ENCODE data around the gene ARHGAP24.

Gene ARHGAP24

DNA sequence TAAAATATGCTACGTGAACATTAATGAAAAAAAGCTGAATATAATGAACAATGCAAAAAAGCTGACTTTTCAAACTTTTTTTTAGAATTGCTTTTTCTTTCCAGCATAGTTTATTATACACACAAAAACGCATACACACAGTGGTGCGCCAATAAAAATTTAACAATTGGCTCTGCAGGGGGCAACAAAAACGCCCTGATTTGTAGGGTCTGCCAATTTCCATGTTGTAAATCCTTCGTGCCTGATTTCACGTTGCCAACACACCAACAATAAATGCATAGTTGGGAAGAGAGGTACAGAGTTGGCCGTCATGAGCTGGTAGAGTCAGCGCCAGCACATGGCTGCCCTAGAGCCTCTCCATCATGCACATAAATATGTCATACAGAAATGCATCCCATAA lies 551.8 kb downstream of the ARHGAP24 start:
- Histone ChIP-seq H3K9ac (ENCODE audit: low read length) (no peak overlapping the region), H3K4me3 (ENCODE audit: low read length) (no peak overlapping the region), H3K27me3 (replicated peaks; ENCODE audit: insufficient read depth, low read length) (no peaks in the 10 kb centered on the region), H3K79me2 (ENCODE audit: low read length) (no peaks in the 10 kb centered on the region), H4K20me1 (ENCODE audit: insufficient read depth, low read length) (no peaks in the 10 kb centered on the region), H3F3A (ENCODE audit: insufficient read depth, low read length) (no peaks in the 10 kb centered on the region), H3K9me3 (replicated peaks; ENCODE audit: insufficient read depth, low read length) (no peaks in the 10 kb centered on the region), H3K36me3 (replicated peaks; ENCODE audit: insufficient read depth, low read length) (no peaks in the 10 kb centered on the region), H3K27ac (ENCODE audit: low read length) (no peak overlapping the region), H3K4me1 (ENCODE audit: low read length) (no peaks in the 10 kb centered on the region), H3K9me2 (replicated peaks; ENCODE audit: insufficient read depth, low read length) (no peaks in the 10 kb centered on the region), H3K4me2 (ENCODE audit: low read depth, low read length) (no peak overlapping the region), H2AFZ (ENCODE audit: low read length) (no peak overlapping the region)
- DNase-seq, result no peak
- no peak for TF ChIP-seq EZH2phosphoT487 (IDR thresholded peaks at IDR 0.05; ENCODE audit: low read length)
- TF ChIP-seq, protein P1, sequence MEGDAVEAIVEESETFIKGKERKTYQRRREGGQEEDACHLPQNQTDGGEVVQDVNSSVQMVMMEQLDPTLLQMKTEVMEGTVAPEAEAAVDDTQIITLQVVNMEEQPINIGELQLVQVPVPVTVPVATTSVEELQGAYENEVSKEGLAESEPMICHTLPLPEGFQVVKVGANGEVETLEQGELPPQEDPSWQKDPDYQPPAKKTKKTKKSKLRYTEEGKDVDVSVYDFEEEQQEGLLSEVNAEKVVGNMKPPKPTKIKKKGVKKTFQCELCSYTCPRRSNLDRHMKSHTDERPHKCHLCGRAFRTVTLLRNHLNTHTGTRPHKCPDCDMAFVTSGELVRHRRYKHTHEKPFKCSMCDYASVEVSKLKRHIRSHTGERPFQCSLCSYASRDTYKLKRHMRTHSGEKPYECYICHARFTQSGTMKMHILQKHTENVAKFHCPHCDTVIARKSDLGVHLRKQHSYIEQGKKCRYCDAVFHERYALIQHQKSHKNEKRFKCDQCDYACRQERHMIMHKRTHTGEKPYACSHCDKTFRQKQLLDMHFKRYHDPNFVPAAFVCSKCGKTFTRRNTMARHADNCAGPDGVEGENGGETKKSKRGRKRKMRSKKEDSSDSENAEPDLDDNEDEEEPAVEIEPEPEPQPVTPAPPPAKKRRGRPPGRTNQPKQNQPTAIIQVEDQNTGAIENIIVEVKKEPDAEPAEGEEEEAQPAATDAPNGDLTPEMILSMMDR (IDR thresholded peaks at IDR 0.05; ENCODE audit: low read length), result no peak
- TF ChIP-seq EZH2 (optimal IDR thresholded peaks at IDR 0.05; ENCODE audit: low read depth, low read length), result no peak

DNA sequence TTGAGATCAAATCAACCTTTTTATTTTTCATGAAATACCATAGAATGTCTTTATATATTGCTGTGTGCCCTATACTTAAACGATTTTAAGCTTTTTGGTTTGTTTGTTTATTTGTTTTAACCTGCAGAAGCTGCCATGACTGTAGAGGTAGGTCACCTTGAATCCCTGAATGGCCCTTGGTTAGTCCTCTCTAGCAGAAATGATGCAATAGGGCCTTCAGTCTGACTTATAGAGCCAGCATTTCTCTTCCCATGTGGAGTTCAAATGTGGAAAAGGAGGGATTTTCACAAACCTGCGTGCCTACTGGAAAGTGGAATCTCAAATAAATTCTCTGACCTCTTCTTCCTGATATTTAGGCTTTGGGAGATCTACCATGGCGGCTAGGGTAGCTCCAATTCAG lies 557.0 kb downstream of the ARHGAP24 start:
- H3K4me1 ChIP-seq (ENCODE audit: low read length), result 0 out of 2 replicates have a peak, but pooled peaks cover 3% of the 10 kb centered on the region
- TF ChIP-seq EZH2 (optimal IDR thresholded peaks at IDR 0.05; ENCODE audit: low read depth, low read length), result no peak
- TF ChIP-seq EZH2phosphoT487 (IDR thresholded peaks at IDR 0.05; ENCODE audit: low read length), result no peak
- TF ChIP-seq, protein P1 (IDR thresholded peaks at IDR 0.05; ENCODE audit: low read length), result no peak
- no peaks in the 10 kb centered on the region for H3K27me3 ChIP-seq (replicated peaks; ENCODE audit: insufficient read depth, low read length)
- H3K4me3 ChIP-seq (ENCODE audit: low read length), result no peak overlapping the region
- no peaks in the 10 kb centered on the region for H3K79me2 ChIP-seq (ENCODE audit: low read length)
- no peak for DNase-seq
- H3K9me3 ChIP-seq (replicated peaks; ENCODE audit: insufficient read depth, low read length), result no peaks in the 10 kb centered on the region
- H3F3A ChIP-seq (ENCODE audit: insufficient read depth, low read length), result no peaks in the 10 kb centered on the region
- H2AFZ ChIP-seq (ENCODE audit: low read length), result no peak overlapping the region
- no peaks in the 10 kb centered on the region for H3K36me3 ChIP-seq (replicated peaks; ENCODE audit: insufficient read depth, low read length)
- no peaks in the 10 kb centered on the region for H3K9me2 ChIP-seq (replicated peaks; ENCODE audit: insufficient read depth, low read length)
- H3K4me2 ChIP-seq (ENCODE audit: low read depth, low read length), result no peak overlapping the region
- H3K27ac ChIP-seq (ENCODE audit: low read length), result no peak overlapping the region
- H4K20me1 ChIP-seq (ENCODE audit: insufficient read depth, low read length), result no peaks in the 10 kb centered on the region
- no peak overlapping the region for H3K9ac ChIP-seq (ENCODE audit: low read length)

DNA sequence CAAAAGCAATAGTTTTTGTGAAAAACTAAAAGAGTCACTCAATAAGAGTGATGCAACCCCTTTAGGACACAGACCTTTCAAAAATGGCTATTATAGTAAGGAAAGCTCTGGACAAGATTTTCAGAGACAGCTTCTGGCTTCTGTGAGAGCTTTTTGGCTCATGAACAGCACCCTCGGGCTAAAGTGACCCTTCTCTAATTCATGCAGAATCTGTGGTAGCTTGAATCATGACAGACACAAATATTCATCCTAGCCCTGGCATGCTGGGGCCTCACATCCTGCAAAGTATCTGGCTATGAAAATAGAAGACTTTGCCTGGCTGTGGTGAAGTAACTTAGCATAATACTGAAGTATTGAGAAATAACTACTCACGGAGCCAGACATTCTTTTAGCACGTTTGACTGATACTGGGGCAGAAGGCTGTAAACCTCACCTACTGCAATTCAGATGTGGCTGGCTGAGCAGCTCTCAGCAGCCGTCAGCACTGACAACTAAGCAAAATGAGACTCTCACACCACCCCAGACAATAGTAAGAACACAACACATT lies 557.6 kb downstream of the ARHGAP24 start:
- no peak for DNase-seq
- Histone ChIP-seq H3K27me3 (replicated peaks; ENCODE audit: insufficient read depth, low read length) (no peaks in the 10 kb centered on the region), H3K9me3 (replicated peaks; ENCODE audit: insufficient read depth, low read length) (no peaks in the 10 kb centered on the region), H3F3A (ENCODE audit: insufficient read depth, low read length) (no peaks in the 10 kb centered on the region), H3K9me2 (replicated peaks; ENCODE audit: insufficient read depth, low read length) (no peaks in the 10 kb centered on the region), H3K4me2 (ENCODE audit: low read depth, low read length) (no peak overlapping the region), H3K9ac (ENCODE audit: low read length) (no peak overlapping the region), H3K36me3 (replicated peaks; ENCODE audit: insufficient read depth, low read length) (no peaks in the 10 kb centered on the region), H3K4me1 (ENCODE audit: low read length) (0 out of 2 replicates have a peak, but pooled peaks cover 3% of the 10 kb centered on the region), H3K79me2 (ENCODE audit: low read length) (no peaks in the 10 kb centered on the region), H3K27ac (ENCODE audit: low read length) (no peak overlapping the region), H3K4me3 (ENCODE audit: low read length) (no peak overlapping the region), H2AFZ (ENCODE audit: low read length) (no peak overlapping the region), H4K20me1 (ENCODE audit: insufficient read depth, low read length) (no peaks in the 10 kb centered on the region)
- TF ChIP-seq, protein P1 (IDR thresholded peaks at IDR 0.05; ENCODE audit: low read length), result no peak
- TF ChIP-seq EZH2phosphoT487 (IDR thresholded peaks at IDR 0.05; ENCODE audit: low read length), result no peak
- TF ChIP-seq EZH2 (optimal IDR thresholded peaks at IDR 0.05; ENCODE audit: low read depth, low read length), result no peak

Measured in MM.1S (cell line).